ENCODE results near the gene SND1. TPM values are rescaled to one million over a fixed set of nuclear protein-coding genes. Genes with fewer than 3 reads are reported as not detected.

SND1 gene
- total RNA-seq, 1 donor from 2014 or later, result 201 TPM

GRCh38 chr7:127995156-127995880 is 343.3 kb downstream of the SND1 start:
- DNase-seq (ENCODE audit: low read depth), result no peak

- DNase-seq (ENCODE audit: low read depth), result no peak
These were observed 343.9 kb downstream of the SND1 start for GRCh38 chr7:127995881-127996215.

- no peak for DNase-seq (ENCODE audit: low read depth)
These were observed 344.5 kb downstream of the SND1 start for GRCh38 chr7:127996253-127997071.

GRCh38 chr7:127997226-127997922 is 345.4 kb downstream of the SND1 start:
- peak; percentile 16 for DNase-seq (ENCODE audit: low read depth)

- no peak for DNase-seq (ENCODE audit: low read depth)
These were observed 346.7 kb downstream of the SND1 start for GRCh38 chr7:127998671-127999070.

- DNase-seq (ENCODE audit: low read depth), result peak; percentile 53
These were observed 348.1 kb downstream of the SND1 start for GRCh38 chr7:128000048-128000447.

- peak; percentile 63 for DNase-seq (ENCODE audit: low read depth)
These were observed 348.9 kb downstream of the SND1 start for GRCh38 chr7:128000854-128001265.

- no peak for DNase-seq (ENCODE audit: low read depth)
These were observed 351.2 kb downstream of the SND1 start for GRCh38 chr7:128003167-128003566.

- DNase-seq (ENCODE audit: low read depth), result no peak
These were observed 351.8 kb downstream of the SND1 start for GRCh38 chr7:128003787-128004186.

- no peak for DNase-seq (ENCODE audit: low read depth)
These were observed 352.6 kb downstream of the SND1 start for GRCh38 chr7:128004623-128005022.

- DNase-seq (ENCODE audit: low read depth), result no peak
These were observed 353.1 kb downstream of the SND1 start for GRCh38 chr7:128005117-128005516.

- no peak for DNase-seq (ENCODE audit: low read depth)
These were observed 353.8 kb downstream of the SND1 start for GRCh38 chr7:128005759-128006159.

GRCh38 chr7:128006550-128007302 is 354.7 kb downstream of the SND1 start:
- no peak for DNase-seq (ENCODE audit: low read depth)

GRCh38 chr7:128007303-128007680 is 355.3 kb downstream of the SND1 start:
- DNase-seq (ENCODE audit: low read depth), result no peak

GRCh38 chr7:128008141-128008540 is 356.1 kb downstream of the SND1 start:
- no peak for DNase-seq (ENCODE audit: low read depth)

GRCh38 chr7:128008744-128009143 is 356.8 kb downstream of the SND1 start:
- DNase-seq (ENCODE audit: low read depth), result no peak

- no peak for DNase-seq (ENCODE audit: low read depth)
These were observed 358.6 kb downstream of the SND1 start for GRCh38 chr7:128010391-128011127.

- no peak for DNase-seq (ENCODE audit: low read depth)
These were observed 359.2 kb downstream of the SND1 start for GRCh38 chr7:128011131-128011661.

- no peak for DNase-seq (ENCODE audit: low read depth)
These were observed 362.8 kb downstream of the SND1 start for GRCh38 chr7:128014811-128015210.

- no peak for DNase-seq (ENCODE audit: low read depth)
These were observed 365.5 kb downstream of the SND1 start for GRCh38 chr7:128017460-128017859.
